ENCODE data around the gene EFCAB10. TPM values are rescaled to one million over a fixed set of nuclear protein-coding genes. Genes with fewer than 3 reads are reported as not detected.
"Not testable (repeated sequence)": the region's sequence is repeated elsewhere in the genome, so short reads cannot be mapped to it uniquely, and the experiment has no call there.

EFCAB10 gene
- polyA plus RNA-seq, 1 of the 3 experiments (the other 2 are of a cell fraction), result 0.51 TPM

DNA sequence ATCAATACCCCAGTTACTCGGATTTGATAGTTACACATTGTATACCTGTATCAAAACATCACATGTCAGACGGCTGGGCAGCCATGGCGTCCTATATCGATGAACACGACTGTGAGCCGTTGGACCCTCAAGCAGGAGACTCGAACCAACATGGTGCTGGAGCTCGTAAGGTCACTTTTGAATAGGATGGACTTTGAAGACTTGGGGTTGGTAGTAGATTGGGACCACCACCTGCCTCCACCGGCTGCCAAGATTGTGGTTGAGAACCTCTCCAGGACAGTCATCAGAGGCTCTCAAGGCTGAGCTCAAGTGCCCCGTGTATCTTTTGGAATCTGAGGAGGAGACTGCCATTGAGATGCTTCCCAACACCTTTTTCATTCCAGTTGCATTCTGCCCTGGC, 51.2 kb downstream of the EFCAB10 start:
- H3K4me2 ChIP-seq, result no peak overlapping the region
- no peak overlapping the region for H3K9ac ChIP-seq
- H3K9me2 ChIP-seq, result no peaks in the 10 kb centered on the region
- POLR2A ChIA-PET, result no interaction called here
- TF ChIP-seq CHD2 (IDR thresholded peaks at IDR 0.05; ENCODE audit: low read length, partially characterized antibody), result no peak
- TF ChIP-seq FOXM1 (IDR thresholded peaks at IDR 0.05; ENCODE audit: low read depth), result no peak
- CTCF ChIA-PET, result interaction anchor here (1.0 to 1.7 kb wide), 2 partner anchors 9 to 60 kb away, joined by 3 to 5 read pairs; no protein-coding TSS in a partner anchor
- H3K27me3 ChIP-seq (ENCODE audit: insufficient read depth), result no peaks in the 10 kb centered on the region
- H3K36me3 ChIP-seq (replicated peaks in 1 of 2; ENCODE audit: control insufficient read depth in 1 of 2, insufficient read depth in 2 of 2, low read length in 1 of 2), result peaks cover 4 to 7% of the 10 kb centered on the region in 2 experiments
- H3K27ac ChIP-seq (ENCODE audit: low read depth in 2 of 2, low read length in 1 of 2), result no peak overlapping the region
- no peak overlapping the region for H3K4me3 ChIP-seq (ENCODE audit: low read depth in 2 of 2, low read length in 1 of 2)
- no peak overlapping the region for H2AFZ ChIP-seq (ENCODE audit: low read depth)
- H4K20me1 ChIP-seq (ENCODE audit: insufficient read depth), result no peaks in the 10 kb centered on the region
- 93% methylated on average over 7 of the region's 10 CpGs for WGBS (ENCODE audit: low lambda C conversion rate)
- peaks cover 4 to 7% of the 10 kb centered on the region in 2 experiments; a peak in 2 of 4 replicates for H3K4me1 ChIP-seq (ENCODE audit: control insufficient read depth in 1 of 2, insufficient read depth in 2 of 2, low read depth in 1 of 2, low read length in 1 of 2)
- H3F3A ChIP-seq (replicated peaks; ENCODE audit: insufficient read depth), result no peaks in the 10 kb centered on the region
- peaks cover 30% of the 10 kb centered on the region for H3K79me2 ChIP-seq (ENCODE audit: insufficient read depth)
- H3K9me3 ChIP-seq, result no peaks in the 10 kb centered on the region
- DNase-seq, result no peak

DNA sequence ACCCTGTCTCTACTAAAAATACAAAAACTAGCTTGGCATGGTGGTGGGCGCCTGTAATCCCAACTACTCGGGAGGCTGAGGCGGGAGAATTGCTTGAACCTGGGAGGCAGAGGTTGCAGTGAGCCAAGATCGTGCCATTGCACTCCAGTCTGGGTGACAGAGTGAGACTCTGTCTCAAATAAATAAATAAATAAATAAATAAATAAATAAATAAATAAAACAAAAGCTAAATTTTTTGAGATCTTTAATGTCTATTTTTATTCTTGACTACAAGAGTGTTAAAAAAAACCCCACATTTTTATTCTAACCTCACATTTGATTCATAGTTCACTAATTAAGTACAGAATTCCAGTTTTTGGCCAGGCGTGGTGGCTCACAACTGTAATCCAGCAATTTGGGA, 53.6 kb downstream of the EFCAB10 start:
- H3K27ac ChIP-seq (ENCODE audit: low read depth in 2 of 2, low read length in 1 of 2); H3K4me1 ChIP-seq (ENCODE audit: control insufficient read depth in 1 of 2, insufficient read depth in 2 of 2, low read depth in 1 of 2, low read length in 1 of 2); H4K20me1 ChIP-seq (ENCODE audit: insufficient read depth); DNase-seq; H3K4me3 ChIP-seq (ENCODE audit: low read depth in 2 of 2, low read length in 1 of 2); H3F3A ChIP-seq (replicated peaks; ENCODE audit: insufficient read depth); H2AFZ ChIP-seq (ENCODE audit: low read depth); H3K36me3 ChIP-seq (replicated peaks in 1 of 2; ENCODE audit: control insufficient read depth in 1 of 2, insufficient read depth in 2 of 2, low read length in 1 of 2); H3K9ac ChIP-seq; H3K79me2 ChIP-seq (ENCODE audit: insufficient read depth); H3K9me2 ChIP-seq; POLR2A ChIA-PET; H3K9me3 ChIP-seq; H3K4me2 ChIP-seq; CTCF ChIA-PET; H3K27me3 ChIP-seq (ENCODE audit: insufficient read depth): not testable (repeated sequence)
- 95% methylated on average over 5 of the region's 5 CpGs for WGBS (ENCODE audit: low lambda C conversion rate)

DNA sequence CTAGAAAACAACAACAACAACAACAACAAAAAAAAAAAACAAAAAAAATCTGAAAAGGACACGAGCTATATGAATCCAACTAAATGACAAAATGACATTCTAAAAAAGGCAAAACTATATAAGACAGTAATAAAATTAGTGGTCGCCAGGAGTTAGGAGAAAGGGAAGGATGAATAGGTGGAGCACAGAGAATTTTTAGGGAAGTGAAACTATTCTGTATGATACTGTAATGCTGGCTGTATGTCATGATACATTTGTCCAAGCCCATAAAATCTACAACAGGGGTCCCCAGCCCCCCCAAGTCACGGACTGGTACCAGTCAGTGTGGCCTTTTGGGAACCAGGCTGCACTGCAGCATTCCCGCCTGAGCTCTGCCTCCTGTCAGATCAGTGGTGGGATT, 56.5 kb downstream of the EFCAB10 start:
- Histone ChIP-seq H3F3A (replicated peaks; ENCODE audit: insufficient read depth) (peaks cover 14% of the 10 kb centered on the region), H3K27me3 (ENCODE audit: insufficient read depth) (no peaks in the 10 kb centered on the region), H2AFZ (ENCODE audit: low read depth) (no peak overlapping the region), H3K4me3 (ENCODE audit: low read depth in 2 of 2, low read length in 1 of 2) (no peak overlapping the region), H4K20me1 (ENCODE audit: insufficient read depth) (no peaks in the 10 kb centered on the region), H3K9me2 (no peaks in the 10 kb centered on the region), H3K79me2 (ENCODE audit: insufficient read depth) (peaks cover 18% of the 10 kb centered on the region), H3K4me2 (no peak overlapping the region), H3K9me3 (no peaks in the 10 kb centered on the region), H3K36me3 (replicated peaks in 1 of 2; ENCODE audit: control insufficient read depth in 1 of 2, insufficient read depth in 2 of 2, low read length in 1 of 2) (no peaks in the 10 kb centered on the region), H3K27ac (ENCODE audit: low read depth in 2 of 2, low read length in 1 of 2) (no peak overlapping the region), H3K4me1 (ENCODE audit: control insufficient read depth in 1 of 2, insufficient read depth in 2 of 2, low read depth in 1 of 2, low read length in 1 of 2) (peaks cover 3 to 5% of the 10 kb centered on the region in 2 experiments; a peak in 1 of 4 replicates), H3K9ac (no peak overlapping the region)
- DNase-seq, result no peak
- 70% methylated on average over 4 of the region's 4 CpGs for WGBS (ENCODE audit: low lambda C conversion rate)
- ChIA-PET POLR2A (no interaction called here), CTCF (no interaction called here)
- TF ChIP-seq, protein P1, sequence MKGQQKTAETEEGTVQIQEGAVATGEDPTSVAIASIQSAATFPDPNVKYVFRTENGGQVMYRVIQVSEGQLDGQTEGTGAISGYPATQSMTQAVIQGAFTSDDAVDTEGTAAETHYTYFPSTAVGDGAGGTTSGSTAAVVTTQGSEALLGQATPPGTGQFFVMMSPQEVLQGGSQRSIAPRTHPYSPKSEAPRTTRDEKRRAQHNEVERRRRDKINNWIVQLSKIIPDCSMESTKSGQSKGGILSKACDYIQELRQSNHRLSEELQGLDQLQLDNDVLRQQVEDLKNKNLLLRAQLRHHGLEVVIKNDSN (IDR thresholded peaks at IDR 0.05; ENCODE audit: borderline replicate concordance, low read depth), result no peak
- no peak for TF ChIP-seq YY1 (IDR thresholded peaks at IDR 0.05; ENCODE audit: low read depth)
- TF ChIP-seq SIN3A (IDR thresholded peaks at IDR 0.05; ENCODE audit: borderline replicate concordance, low read depth, low read length), result no peak
- no peak for TF ChIP-seq ELF1 (IDR thresholded peaks at IDR 0.05)
- no peak for TF ChIP-seq MEF2A (IDR thresholded peaks at IDR 0.05; ENCODE audit: borderline replicate concordance, low read depth)
- TF ChIP-seq, protein P2, sequence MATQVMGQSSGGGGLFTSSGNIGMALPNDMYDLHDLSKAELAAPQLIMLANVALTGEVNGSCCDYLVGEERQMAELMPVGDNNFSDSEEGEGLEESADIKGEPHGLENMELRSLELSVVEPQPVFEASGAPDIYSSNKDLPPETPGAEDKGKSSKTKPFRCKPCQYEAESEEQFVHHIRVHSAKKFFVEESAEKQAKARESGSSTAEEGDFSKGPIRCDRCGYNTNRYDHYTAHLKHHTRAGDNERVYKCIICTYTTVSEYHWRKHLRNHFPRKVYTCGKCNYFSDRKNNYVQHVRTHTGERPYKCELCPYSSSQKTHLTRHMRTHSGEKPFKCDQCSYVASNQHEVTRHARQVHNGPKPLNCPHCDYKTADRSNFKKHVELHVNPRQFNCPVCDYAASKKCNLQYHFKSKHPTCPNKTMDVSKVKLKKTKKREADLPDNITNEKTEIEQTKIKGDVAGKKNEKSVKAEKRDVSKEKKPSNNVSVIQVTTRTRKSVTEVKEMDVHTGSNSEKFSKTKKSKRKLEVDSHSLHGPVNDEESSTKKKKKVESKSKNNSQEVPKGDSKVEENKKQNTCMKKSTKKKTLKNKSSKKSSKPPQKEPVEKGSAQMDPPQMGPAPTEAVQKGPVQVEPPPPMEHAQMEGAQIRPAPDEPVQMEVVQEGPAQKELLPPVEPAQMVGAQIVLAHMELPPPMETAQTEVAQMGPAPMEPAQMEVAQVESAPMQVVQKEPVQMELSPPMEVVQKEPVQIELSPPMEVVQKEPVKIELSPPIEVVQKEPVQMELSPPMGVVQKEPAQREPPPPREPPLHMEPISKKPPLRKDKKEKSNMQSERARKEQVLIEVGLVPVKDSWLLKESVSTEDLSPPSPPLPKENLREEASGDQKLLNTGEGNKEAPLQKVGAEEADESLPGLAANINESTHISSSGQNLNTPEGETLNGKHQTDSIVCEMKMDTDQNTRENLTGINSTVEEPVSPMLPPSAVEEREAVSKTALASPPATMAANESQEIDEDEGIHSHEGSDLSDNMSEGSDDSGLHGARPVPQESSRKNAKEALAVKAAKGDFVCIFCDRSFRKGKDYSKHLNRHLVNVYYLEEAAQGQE (IDR thresholded peaks at IDR 0.05; ENCODE audit: low read depth, low read length), result no peak
- TF ChIP-seq FOXM1 (IDR thresholded peaks at IDR 0.05; ENCODE audit: low read depth), result no peak
- no peak for TF ChIP-seq EP300 (IDR thresholded peaks at IDR 0.05; ENCODE audit: borderline replicate concordance in 1 of 2, low read depth in 1 of 2, low read length in 1 of 2)
- TF ChIP-seq RAD21 (IDR thresholded peaks at IDR 0.05; ENCODE audit: low read length), result no peak
- TF ChIP-seq NFIC (IDR thresholded peaks at IDR 0.05; ENCODE audit: borderline replicate concordance), result no peak
- no peak for TF ChIP-seq TAF1 (IDR thresholded peaks at IDR 0.05; ENCODE audit: borderline replicate concordance, low read depth, low read length)

DNA sequence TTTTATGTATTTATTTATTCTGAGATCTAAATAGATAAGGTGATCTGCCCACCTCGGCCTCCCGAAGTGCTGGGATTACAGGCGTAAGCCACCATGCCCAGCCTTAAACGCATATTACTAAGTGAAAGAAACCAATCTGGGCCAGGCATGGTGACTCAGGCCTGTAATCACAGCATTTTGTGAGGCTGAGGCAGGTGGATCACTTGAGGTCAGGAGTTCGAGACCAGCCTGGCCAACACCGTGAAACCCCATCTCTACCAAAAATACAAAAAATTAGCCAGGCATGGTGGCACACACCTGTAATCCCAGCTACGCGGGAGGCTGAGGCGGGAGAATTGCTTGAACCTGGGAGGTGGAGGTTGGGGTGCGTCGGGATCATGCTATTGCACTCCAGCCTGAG, 56.9 kb downstream of the EFCAB10 start:
- not testable (repeated sequence) for H3K27ac ChIP-seq (ENCODE audit: low read depth in 2 of 2, low read length in 1 of 2); DNase-seq; H3K9me3 ChIP-seq; H3K36me3 ChIP-seq (replicated peaks in 1 of 2; ENCODE audit: control insufficient read depth in 1 of 2, insufficient read depth in 2 of 2, low read length in 1 of 2); H2AFZ ChIP-seq (ENCODE audit: low read depth); H4K20me1 ChIP-seq (ENCODE audit: insufficient read depth); H3K9me2 ChIP-seq; H3K27me3 ChIP-seq (ENCODE audit: insufficient read depth); H3K9ac ChIP-seq; H3K4me3 ChIP-seq (ENCODE audit: low read depth in 2 of 2, low read length in 1 of 2); H3K4me2 ChIP-seq; H3K4me1 ChIP-seq (ENCODE audit: control insufficient read depth in 1 of 2, insufficient read depth in 2 of 2, low read depth in 1 of 2, low read length in 1 of 2)
- Histone ChIP-seq H3F3A (replicated peaks; ENCODE audit: insufficient read depth) (peaks cover 14% of the 10 kb centered on the region), H3K79me2 (ENCODE audit: insufficient read depth) (peaks cover 22% of the 10 kb centered on the region)
- ChIA-PET POLR2A (interaction anchor here (0.8 kb wide), 1 partner anchor 7 kb away, joined by 3 read pairs; the partner anchor contains the start of gene RINT1), CTCF (interaction anchor here (1.8 kb wide), 1 partner anchor 8 kb away, joined by 8 read pairs; the partner anchor contains the start of gene RINT1)
- WGBS (ENCODE audit: low lambda C conversion rate), result 98% methylated on average over 11 of the region's 11 CpGs

All from SK-N-SH (cell line).